ENCODE measurements around the gene OTOP2.

The OTOP2 gene

DNA sequence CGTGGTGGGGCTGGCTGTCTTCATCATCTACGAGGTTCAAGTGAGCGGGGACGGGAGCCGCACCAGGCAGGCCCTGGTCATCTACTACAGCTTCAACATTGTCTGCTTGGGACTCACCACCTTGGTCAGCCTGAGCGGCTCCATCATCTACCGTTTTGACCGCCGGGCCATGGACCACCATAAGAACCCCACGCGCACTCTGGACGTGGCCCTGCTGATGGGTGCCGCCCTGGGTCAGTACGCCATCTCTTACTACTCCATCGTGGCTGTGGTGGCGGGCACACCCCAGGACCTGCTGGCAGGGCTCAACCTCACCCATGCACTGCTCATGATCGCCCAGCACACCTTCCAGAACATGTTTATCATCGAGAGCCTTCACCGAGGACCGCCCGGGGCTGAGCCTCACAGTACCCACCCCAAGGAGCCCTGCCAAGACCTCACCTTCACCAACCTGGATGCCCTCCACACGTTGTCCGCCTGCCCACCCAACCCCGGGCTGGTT is 6.5 kb downstream of the OTOP2 start:
- no peak for DNase-seq

DNA sequence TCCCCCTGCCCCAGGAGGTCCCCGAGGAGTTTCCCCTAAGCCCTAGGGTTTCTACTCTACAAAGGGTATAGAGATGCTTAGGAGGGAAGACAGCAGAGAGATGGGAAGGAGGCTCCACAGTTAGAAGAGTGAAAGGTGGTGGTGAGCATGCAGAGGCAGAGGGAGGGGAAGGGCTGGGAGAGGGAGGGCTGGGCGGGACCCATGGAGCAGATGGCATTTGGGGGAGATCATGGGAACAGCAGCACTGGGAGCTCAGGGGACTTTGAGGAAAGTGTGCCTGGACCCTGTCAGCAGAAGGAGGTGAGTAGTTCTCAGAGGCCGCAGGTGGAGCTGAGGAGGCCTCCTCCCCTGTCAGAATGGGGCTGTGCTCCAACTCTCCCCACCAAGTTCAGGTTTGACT is 11.0 kb downstream of the OTOP2 start:
- no peak for DNase-seq

DNA sequence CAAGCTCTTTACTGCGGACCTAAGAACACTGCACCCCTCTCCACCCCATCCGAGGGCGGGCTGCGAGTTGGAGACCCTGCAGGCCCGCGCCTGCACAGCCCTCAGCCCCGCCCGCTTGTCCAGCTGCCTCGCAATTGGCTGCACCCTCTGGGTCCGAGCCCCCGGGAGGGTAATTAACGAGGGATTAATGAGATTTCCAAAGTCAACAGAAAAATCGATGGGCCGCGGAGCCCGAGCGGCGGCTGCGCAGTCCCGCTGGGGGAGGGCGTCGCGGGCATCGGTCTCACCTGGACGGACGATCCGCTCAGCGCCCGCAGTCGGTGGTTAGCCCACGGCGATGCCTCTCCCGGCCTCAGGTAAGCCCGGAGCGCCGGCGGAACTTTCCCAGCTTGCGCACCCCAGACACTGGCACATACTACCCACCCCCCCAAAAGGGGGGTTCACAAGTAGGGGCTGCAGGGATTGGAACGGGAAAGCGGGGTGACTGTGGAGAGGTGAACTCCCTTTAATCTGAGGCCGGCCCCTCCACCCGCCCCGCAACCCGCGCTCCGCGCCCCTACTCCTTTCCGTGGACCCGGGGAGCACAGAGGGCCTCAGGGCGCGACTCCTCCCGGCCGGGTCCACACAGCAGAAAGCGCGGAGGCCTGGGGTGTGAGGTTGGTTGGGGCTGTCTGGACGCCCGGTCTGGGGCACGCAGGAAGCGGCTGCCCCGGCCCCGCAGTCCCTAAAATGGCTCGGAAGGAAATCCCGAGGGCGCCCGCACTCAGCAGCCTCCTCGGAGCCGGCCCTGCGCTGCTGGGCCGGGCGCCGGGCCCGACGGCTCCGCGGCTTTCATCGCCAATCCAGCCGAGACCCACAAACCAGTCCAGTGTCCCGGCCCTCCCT is 11.8 kb downstream of the OTOP2 start, which contains the start of gene OTOP3:
TSS of gene OTOP3 (plus strand) at position 314 of the 885 bp plus-strand sequence. CDS start at position 338, 24 bp downstream.
- no peak for DNase-seq

DNA sequence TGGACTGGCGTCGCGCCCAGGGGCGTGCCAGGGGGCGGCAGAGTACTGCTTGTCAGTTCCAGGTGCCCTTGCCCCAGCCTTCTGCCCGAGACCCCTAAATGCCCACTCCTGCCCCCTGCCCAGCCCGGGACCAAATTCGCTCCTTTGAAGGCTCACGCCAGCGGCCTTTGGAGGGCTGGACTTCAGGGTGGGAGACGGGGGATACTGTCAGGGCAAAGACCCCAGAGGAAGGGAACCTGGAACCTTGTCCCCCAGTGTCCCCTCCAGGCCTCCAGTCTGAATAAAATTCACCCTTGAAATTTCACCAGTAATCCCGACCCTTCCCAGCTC is 12.4 kb downstream of the OTOP2 start:
- DNase-seq: no peak

DNA sequence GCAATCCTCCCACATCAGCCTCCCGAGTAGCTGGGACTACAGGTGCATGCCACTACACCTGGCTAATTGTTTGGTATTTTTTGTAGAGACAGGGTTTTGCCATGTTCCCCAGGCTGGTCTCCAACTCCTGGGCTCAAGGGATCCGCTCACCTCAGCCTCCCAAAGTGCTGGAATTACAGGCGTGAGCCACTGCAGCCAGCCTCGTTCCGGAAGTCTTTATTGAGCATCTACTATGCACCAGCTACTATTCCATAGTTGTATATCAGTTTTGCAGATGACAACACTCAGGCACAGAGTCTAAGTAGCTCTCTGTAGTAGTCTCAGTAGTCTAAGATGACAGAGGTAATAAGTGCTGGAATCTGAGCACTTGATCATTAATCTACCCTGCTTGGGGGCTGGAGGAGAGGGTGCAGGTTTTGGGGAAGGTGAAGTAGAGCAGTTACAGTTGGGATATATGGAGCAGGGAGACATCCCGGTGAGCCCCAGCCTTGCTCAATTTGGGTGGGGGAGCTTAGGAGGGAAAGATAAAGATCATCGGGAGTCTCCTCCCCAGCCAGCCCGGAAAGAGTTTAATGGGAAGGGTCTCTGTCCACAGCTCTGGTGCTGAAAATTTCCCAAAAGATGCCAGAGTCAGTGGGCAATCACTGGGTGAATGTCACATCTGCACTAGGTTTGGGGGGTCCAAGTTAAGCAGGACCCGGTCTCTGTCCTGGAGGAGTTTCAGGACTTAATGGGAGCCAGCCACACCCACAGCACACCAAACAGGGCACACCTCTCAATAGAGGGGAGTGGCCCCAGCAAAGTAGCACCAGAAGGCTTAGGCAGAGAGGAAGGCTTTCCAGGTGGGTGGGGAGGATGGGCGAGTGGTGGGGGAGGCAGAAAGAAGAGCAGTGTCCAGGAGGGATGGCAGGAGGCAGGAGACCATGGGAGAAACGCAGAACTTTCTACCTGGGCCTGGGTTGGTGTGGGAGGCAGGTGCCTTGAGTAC is 13.3 kb downstream of the OTOP2 start:
- DNase-seq: no peak

DNA sequence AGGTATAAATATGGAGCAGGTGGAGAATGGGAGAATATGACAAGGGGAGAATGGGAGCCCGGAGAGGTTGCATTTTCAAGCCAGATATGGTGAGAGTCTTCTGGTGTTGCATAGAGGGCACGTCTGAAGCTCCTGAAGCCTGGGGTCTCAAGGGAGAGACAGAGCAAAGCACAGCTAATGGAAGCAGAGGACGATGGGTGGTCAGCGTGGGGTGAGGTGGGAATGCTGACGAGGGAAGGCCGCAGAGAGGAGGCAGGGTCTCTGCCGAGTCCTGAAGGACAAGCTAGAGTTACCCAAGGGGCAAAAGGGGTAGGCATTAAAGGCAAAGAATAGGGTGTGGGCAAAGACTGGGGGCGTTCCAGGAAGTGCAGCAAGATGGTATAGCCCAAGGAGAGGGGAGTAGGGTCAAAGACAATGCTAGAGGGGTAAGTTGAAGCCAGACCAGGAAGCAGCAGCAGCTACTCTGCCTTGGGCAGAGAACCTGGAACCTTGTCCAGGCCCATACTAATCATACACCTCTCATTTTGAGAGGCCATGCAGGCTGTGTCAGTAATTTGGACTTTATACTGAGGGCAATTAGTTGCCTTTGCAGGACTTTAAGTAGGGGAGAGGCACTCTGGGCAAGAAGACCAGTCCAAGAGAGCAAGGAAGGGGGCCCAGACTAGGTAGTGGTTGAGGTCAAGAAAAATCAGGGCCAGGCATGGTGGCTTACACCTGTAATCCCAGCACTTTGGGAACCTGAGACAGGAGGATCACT is 14.3 kb downstream of the OTOP2 start:
- DNase-seq: no peak

DNA sequence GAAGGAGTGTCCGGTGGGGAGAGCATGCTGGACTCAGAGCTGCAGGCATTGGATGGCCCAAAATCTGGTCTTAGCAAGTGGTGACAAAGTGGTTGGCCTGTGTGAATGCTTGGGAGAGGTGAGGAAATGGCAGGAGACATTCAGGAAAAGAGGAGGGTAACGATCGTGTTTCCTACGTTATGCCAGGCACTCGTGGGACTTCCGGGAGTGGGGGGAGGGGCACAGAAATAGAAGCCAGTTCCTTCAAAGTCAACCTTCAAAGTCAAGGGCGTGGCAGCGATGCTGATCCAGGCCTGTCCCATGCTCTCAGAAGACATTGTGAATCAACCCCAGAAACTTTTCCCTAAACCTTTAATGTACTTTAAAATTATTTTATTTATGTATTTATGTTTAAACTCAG is 15.5 kb downstream of the OTOP2 start:
- no peak for DNase-seq

DNA sequence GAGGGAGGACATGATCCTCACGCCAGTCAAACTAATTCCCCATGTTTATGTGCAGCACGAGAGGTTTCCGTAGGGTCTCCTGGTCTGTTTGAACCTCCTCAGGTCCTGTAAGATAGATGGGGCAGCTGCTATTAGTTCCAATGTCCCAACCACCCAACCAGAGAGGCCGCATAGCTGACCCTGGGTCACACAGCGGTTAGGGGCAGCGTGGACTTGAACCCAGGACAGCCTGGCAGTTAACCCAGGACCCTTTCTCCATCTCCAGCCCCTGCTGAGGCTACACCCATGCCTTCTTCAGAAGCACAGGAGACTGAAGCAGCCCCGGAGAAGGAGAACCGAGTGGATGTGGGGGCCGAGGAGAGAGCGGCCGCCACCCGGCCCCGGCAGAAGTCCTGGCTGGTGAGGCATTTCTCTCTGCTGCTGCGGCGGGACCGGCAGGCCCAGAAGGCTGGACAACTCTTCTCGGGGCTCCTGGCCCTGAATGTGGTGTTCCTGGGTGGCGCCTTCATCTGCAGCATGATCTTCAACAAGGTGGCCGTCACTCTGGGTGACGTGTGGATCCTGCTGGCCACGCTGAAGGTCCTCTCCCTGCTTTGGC is 17.2 kb downstream of the OTOP2 start:
- DNase-seq: no peak

DNA sequence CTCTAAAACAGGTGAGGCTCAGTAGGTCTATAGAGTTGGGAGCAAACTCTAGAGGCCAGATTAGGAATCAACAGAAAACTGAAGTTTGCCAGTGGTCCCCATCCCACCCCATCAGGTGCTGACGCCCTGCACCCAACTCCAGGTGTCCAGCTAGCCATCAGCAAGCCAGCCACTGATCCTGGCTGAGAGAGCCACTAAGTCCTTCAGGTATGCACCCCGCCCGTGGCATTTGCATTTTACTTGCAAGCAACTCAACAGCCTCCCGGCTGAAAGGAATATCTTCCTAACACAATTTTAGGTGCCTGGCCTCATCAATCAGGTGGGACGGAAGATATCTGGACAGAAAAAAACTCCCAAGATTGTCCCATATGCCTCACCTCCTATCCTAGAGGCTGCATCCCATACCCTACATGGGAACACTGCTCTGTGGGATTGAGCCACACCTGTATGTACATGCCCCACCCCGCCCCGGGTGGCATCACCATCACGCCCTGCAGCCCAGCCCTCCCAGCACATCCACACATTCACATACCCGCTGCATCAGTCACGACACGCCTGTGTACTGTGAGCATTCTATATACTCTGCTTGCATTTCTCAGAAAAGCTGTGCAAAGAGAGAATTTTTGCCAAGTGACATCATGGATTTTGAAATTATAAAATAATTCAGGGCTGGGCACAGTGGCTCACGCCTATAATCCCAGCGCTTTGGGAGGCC is 19.9 kb downstream of the OTOP2 start:
- no peak for DNase-seq

DNA sequence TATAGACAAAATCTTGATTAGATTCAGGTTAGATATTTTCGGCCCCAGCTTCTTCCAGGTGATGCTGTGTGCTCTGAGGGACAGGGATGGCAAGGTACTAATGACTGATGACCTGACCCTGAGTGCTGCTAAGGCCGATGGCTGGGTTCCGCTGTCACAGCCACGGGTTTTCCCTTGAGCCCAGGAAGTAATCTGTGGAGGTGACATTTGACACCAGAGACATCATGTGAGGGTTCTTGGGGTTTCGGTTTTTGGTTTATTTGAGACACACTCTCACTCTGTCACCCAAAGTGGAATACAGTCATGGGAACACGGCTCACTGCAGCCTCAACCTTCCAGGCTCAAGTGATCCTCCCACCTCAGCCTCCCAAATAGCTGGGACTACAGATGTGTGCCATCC is 21.5 kb downstream of the OTOP2 start:
- no peak for DNase-seq

DNA sequence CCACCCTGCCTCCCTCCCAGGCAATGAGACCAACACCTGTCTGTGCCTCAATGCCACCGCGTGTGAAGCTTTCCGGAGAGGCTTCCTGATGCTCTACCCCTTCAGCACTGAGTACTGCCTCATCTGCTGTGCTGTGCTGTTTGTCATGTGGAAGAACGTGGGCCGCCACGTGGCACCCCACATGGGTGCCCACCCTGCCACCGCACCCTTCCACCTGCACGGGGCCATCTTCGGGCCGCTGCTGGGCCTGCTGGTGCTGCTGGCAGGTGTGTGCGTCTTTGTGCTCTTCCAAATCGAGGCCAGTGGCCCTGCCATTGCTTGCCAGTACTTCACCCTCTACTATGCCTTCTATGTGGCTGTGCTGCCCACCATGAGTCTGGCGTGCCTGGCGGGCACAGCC is 22.6 kb downstream of the OTOP2 start:
- DNase-seq: no peak

DNA sequence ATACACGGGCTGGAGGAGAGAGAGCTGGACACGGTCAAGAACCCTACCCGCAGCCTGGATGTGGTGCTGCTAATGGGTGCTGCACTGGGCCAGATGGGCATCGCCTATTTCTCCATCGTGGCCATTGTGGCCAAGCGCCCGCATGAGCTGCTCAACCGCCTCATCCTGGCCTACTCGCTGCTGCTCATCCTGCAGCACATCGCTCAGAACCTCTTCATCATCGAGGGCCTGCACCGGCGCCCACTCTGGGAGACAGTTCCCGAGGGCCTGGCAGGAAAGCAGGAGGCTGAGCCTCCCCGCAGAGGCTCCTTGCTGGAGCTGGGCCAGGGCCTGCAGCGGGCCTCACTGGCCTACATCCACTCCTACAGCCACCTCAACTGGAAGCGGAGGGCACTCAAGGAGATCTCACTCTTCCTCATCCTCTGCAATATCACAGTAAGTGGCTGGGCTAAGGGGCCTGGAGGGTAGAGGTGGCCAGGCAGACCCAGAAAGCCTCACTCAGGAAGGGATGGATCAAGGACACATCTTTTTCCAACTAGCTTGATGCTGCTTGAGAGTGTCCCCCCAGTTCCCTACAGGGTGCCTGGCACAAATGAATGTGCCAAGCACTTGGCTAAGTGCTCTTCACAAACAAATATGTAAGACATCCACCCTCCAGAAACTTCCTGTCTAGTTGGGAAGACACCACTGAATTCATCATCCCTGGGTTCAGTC is 23.1 kb downstream of the OTOP2 start:
- no peak for DNase-seq

DNA sequence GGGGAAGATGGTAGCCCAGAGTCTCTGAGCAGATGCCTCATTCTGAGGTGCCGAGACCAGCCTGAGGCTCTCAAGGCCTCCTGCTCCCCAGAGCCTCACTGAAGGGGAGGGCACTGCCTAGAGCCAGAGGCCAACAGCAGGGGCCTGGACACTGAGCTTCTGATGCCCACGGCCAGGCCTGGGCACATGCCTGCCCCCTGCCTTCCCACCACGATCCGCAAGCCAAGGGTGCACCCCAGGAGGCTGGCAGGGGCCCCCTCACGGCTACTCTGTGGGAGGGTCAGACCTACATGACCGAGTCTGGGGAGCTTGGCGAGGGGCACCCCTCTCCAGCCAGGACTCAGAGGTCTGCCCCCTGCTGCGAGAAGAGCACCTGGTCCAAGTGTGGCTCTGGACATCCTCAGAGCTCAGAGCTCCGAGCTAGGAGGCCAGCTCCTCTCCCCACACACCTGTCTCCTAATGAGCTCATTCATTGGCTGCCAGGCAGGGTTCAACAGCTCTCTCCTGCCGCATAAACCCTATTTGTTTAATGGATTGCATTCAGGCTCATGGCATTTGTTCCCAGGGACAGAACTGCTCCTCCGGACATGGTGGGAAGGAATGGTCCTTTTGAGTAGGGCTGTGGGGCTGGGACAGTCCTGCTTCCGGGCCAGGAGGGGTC is 25.5 kb downstream of the OTOP2 start:
- no peak for DNase-seq

DNA sequence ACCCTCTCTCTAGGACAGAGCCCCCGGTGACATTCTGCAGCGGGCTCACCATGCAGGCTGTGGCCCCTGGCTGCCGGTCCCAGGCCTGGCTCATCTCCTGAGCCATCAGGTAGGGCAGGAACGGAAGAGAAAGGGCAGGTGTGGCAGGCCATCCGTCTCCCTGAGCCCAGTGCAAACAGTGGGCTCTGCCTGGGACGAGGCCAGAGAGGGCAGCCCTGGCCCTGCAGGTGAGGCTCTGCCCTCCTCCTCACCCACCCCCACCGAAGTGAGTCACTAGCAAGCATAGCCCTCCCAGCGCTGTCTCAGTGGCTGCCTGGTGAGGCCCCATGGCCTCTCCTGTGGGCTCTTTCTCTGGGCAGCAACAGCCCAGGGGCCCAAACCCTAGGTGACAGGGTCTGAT is 26.1 kb downstream of the OTOP2 start:
- DNase-seq: no peak

DNA sequence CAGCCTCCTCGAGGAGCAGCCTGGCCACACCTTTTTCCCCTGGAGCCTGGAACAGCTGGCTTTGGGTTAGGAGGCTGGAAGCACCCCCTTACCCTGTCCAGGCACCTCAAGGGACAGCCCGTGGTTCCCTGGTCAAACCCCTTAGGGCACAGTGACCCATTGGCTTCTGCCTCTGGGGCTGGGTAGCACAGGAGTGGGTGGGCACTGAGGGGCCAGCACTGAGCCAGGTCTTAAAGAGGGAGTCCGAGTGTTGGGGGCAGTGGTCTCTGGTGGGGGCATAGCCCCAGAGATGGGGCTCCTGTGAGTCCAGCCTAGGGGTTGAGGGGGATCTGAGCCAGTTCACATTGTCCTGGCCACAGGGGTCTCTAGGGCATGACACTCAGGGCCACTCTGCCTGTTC is 27.0 kb downstream of the OTOP2 start:
- DNase-seq: no peak

DNA sequence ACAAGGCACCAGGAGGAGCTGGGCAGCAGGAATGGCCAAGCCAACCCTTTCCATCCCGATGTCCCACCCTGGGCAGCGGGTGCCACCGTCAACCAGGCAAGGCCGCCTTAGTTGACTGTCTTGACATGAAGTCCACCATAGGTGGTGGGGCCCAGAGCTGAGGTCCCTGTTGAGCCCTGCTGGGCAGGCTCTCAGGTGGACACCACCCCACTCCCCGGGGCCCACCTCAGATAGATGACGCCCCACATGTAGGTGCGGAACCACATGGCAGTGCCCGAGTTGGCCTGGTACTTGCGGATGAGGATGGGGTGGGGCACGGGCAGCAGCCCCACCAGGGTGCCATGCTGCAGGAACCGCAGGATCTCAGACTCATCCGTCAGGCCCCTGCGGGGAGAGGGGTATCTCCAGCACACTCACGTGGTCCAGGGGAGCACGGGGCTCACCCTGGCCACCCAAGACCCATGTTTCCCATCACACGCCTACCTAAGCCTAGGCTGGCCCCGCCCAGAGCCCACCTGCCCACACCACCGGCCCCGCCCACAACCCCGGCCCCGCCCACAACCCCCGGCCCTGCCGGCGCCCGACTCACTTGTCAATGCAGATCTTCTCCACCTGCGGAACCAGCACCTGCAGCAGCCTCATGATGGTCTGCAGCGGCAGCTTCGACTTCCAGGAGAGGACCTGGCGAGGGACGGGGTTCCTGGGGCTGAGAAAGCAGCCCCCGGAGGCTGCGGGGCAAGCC is 27.8 kb downstream of the OTOP2 start:
- DNase-seq: no peak

DNA sequence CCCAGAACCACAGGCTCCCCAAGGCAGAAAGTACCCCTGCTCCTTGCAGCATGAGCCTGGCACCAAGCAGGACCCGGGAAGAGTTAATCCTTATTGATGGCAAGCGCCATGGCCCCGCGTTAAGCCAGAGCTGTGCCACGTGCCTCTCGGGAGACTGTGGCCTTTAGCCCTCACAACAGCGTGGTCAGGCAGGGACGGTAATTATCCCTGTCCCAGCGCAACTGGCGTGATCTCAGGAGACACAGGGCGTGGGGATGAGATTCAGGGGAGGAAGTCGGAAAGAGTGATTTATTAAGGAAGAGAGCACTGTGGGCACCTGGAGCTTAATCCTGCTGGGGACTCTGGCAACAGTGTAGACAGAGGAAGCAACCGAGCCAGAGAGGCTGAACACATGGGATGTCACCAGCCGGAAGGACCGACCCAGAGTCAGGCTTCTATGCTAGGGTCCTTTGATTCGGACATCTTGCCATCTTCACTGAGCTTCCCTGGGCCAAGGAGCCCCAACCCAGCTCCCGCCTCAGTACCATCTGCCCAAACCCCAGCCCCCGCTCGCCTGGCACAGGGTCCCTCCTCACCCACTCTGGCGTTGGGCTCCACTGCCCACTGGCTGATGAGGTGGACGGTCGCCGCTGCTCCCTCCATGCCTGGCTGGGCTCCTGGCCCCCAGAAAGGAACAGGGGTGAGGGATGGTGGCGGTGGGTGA is 28.5 kb downstream of the OTOP2 start:
- DNase-seq: no peak

DNA sequence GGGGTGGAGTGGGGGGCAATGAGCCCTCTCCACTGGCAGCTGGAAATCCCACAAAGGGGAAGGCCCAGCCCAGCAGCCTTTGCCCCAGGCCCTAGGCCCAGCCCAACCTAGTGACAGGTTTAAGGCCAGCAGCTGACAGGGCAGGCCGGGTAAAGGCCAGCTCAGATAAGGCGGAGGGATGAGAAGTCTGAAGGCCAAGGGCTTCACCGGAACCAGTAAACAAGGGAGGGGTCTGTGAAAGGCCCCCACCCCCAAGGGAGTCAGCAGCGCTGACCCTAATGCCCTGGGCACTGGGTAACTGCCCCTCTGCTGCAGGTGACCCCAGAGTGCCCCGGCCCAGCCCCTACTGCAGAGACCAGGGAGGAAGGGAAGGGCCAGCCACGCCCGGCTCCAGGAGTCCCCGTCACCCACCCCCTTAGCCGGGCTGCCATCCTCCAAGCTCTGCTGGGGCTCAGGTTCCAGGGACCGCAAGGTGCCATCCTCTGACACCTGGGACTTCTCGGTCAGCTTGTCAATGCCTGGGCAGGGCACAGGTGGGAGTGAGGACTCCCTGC is 29.1 kb downstream of the OTOP2 start:
- no peak for DNase-seq

DNA sequence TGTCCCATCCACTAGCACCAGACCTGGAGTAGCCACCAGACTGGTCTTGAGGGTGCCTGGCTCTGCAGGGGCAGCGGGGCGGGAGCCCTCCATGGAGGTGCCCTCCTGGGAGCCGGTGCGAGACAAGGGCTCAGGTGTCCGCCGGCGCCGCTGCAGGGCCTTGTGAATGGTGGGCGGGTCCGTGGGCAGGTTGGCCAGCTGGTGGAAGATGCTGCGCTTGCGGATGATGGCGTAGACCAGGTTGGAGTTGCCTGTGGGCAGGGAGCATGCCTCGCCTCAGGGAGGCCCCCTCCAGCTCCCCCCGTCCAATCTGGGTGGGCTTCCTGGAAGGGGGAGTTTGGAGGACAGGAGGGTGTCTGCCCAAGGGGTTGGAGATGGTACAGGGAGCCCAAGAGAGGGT is 30.0 kb downstream of the OTOP2 start:
- DNase-seq: no peak
